HEK293T (cell line): ENCODE data around the gene MACROD2.

Experiments used
- ARNT ChIP-seq: fragments of 450-650 bp; IDR thresholded peaks from 2 replicates; pipeline ENCODE4 v1.6.1; 2017; ENCODE audit warnings: mild to moderate bottlenecking
- CTBP1 ChIP-seq: fragments of 450-650 bp; IDR thresholded peaks from 2 replicates; pipeline ENCODE4 v1.6.1; 2016; ENCODE audit warnings: borderline replicate concordance
- ELF4 ChIP-seq: fragments of 450-650 bp; IDR thresholded peaks from 2 replicates; pipeline ENCODE4 v1.6.1; 2017; ENCODE audit warnings: antibody characterized with exemption
- FOXK2 ChIP-seq: fragments of 450-650 bp; IDR thresholded peaks from 2 replicates; pipeline ENCODE4 v1.6.1; 2016; ENCODE audit warnings: mild to moderate bottlenecking
- FOXM1 ChIP-seq: fragments of 450-650 bp; IDR thresholded peaks from 2 replicates; pipeline ENCODE4 v1.6.1; 2017; ENCODE audit warnings: mild to moderate bottlenecking, borderline replicate concordance
- LEF1 ChIP-seq: fragments of 450-650 bp; IDR thresholded peaks from 2 replicates; pipeline ENCODE4 v1.6.1; 2017; ENCODE audit warnings: mild to moderate bottlenecking, borderline replicate concordance
- NFRKB ChIP-seq: fragments of 450-650 bp; IDR thresholded peaks from 2 replicates; pipeline ENCODE4 v1.6.1; 2016; ENCODE audit warnings: mild to moderate bottlenecking, moderate library complexity
- SP1 ChIP-seq: fragments of 450-650 bp; IDR thresholded peaks from 2 replicates; pipeline ENCODE4 v1.6.1; 2017
- SUZ12 ChIP-seq: fragments of 450-650 bp; IDR thresholded peaks from 2 replicates; pipeline ENCODE4 v1.6.1; 2016; ENCODE audit warnings: mild to moderate bottlenecking
- TARDBP ChIP-seq: fragments of 450-650 bp; IDR thresholded peaks from 2 replicates; pipeline ENCODE4 v1.6.1; 2016
- ZNF384 ChIP-seq: fragments of 450-650 bp; IDR thresholded peaks from 2 replicates; pipeline ENCODE4 v1.6.1; 2016

GRCh38 chr20:14310977-14311627 is 315.8 kb downstream of the MACROD2 start:
- TF ChIP-seq ELF4 = no peak
- TF ChIP-seq TARDBP = no peak
- TF ChIP-seq LEF1 = no peak
- TF ChIP-seq SUZ12 = no peak
- TF ChIP-seq SP1 = no peak
- no peak for TF ChIP-seq CTBP1
- TF ChIP-seq NFRKB = no peak
- no peak for TF ChIP-seq FOXK2
- no peak for TF ChIP-seq ZNF384
- TF ChIP-seq ARNT = no peak
- no peak for TF ChIP-seq FOXM1
